Embryonic facial prominence (tissue), 1 donor: ENCODE results near the gene METTL5.
"Not testable (repeated sequence)": the region's sequence is repeated elsewhere in the genome, so short reads cannot be mapped to it uniquely, and the experiment has no call there.

Source experiments
- DNase-seq: peaks from one replicate; pipeline ENCODE4 v3.0.0-alpha.2; 2016; ENCODE audit errors: extremely low spot score

METTL5 gene

GRCh38 chr2:169824373-169825333 is at the start of gene METTL5:
TSS of gene METTL5 (minus strand) at chr2:169824905. CDS start at chr2:169824597, 308 bp downstream.
- DNase-seq, result no peak

- no peak for DNase-seq
Observed at GRCh38 chr2:169871994-169872393, 47.3 kb upstream of the METTL5 start.

- DNase-seq, result not testable (repeated sequence)
Observed at GRCh38 chr2:169871369-169871768, 46.7 kb upstream of the METTL5 start.

- DNase-seq, result no peak
Observed at GRCh38 chr2:169868951-169869350, 44.2 kb upstream of the METTL5 start.

- no peak for DNase-seq
Observed at GRCh38 chr2:169867579-169867978, 42.9 kb upstream of the METTL5 start.

- DNase-seq, result not testable (repeated sequence)
Observed at GRCh38 chr2:169866230-169866629, 41.5 kb upstream of the METTL5 start.

GRCh38 chr2:169865492-169865891 is 40.8 kb upstream of the METTL5 start:
- DNase-seq, result no peak

- no peak for DNase-seq
Observed at GRCh38 chr2:169862816-169863215, 38.1 kb upstream of the METTL5 start.

GRCh38 chr2:169860149-169860548 is 35.4 kb upstream of the METTL5 start:
- DNase-seq, result no peak

GRCh38 chr2:169859423-169859822 is 34.7 kb upstream of the METTL5 start:
- no peak for DNase-seq

- not testable (repeated sequence) for DNase-seq
Observed at GRCh38 chr2:169855281-169856258, 30.9 kb upstream of the METTL5 start.

GRCh38 chr2:169853041-169853668 is 28.4 kb upstream of the METTL5 start:
- no peak for DNase-seq

GRCh38 chr2:169849710-169850109 is 25.0 kb upstream of the METTL5 start:
- no peak for DNase-seq

- not testable (repeated sequence) for DNase-seq
Observed at GRCh38 chr2:169848959-169849693, 24.4 kb upstream of the METTL5 start.

- DNase-seq, result no peak
Observed at GRCh38 chr2:169845016-169845415, 20.3 kb upstream of the METTL5 start.

GRCh38 chr2:169841625-169842024 is 16.9 kb upstream of the METTL5 start:
- DNase-seq, result not testable (repeated sequence)

GRCh38 chr2:169840747-169841142 is 16.0 kb upstream of the METTL5 start:
- DNase-seq, result no peak

- no peak for DNase-seq
Observed at GRCh38 chr2:169839954-169840746, 15.4 kb upstream of the METTL5 start.

GRCh38 chr2:169838743-169839489 is 14.2 kb upstream of the METTL5 start:
- no peak for DNase-seq
